GM12892 (cell line): ENCODE data around the gene TRDN.

Experiments
- POLR2A ChIP-seq: IDR thresholded peaks from 2 replicates; pipeline ENCODE4 v1.6.1; 2011; ENCODE audit warnings: low read depth, low read length, control low read depth
- POLR2AphosphoS5 ChIP-seq: IDR thresholded peaks from 2 replicates; pipeline ENCODE4 v1.6.1; 2011; ENCODE audit warnings: low read depth, low read length, control low read depth
- TAF1 ChIP-seq: IDR thresholded peaks from 2 replicates; pipeline ENCODE4 v1.6.1; 2011; ENCODE audit warnings: low read depth, mild to moderate bottlenecking, control low read depth, low read length, borderline replicate concordance

DNA sequence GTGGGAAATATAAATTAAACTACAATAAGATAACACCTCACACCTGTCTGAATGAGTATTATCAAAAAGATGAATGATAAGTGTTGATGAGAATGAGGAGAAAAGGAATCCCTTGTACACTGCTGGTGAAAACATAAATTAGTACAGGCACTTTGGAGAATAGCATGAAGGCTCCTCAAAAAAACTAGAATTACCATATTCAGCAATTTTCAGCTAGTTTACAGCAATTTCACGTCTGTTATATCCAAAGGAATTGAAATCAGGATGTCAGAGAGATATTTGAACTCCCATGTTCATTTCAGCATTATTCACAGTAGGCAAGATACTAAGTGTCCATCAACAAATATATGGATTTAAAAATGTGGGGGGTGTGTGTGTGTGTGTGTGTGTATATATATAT is 348.1 kb downstream of the TRDN start:
- no peak for TF ChIP-seq POLR2AphosphoS5
- no peak for TF ChIP-seq POLR2A
- TF ChIP-seq TAF1 = no peak
